ENCODE measurements around the gene PADI3. TPM values are rescaled to one million over a fixed set of nuclear protein-coding genes. Genes with fewer than 3 reads are reported as not detected.

The PADI3 gene
- total RNA-seq, 3 donors from 2014 or later: not detected

DNA sequence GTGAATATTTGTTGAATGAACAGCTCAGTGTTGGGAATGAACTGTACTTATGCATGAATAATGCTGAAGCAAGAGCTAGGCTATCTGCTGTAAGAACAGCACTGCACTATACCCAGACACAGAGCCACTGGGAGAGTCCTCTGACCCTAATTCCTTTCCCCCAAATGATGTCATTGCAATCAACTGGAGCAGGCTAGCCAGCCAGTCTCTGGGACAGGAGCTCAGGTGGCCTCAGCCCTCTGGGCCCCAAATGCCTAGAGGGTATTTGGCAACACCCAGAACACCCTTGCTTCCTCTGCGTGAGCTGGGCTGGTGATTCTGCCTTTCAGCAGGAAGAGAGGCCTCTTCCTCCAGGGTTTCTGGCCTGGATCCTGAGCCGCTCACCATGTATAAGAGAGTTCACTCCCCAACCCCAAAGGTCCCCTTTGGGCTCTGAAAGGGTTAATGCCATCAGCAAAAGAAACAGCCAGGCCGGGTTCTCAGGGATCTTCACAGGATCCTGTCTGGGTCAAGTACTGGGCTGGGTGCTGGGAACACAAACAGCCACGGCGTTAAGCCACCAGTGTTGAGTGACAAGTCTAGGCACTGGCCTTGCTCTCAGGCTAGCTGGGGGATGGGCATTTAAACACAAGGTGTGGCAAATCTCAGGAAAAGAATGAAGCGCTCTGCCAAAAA is 55.4 kb downstream of the PADI3 start:
- intact Hi-C loops (cut with DNase I; ENCODE audit: low total_unique reads): no loop called here
- Histone ChIP-seq H3K36me3 (no peaks in the 10 kb centered on the region), H3K9me3 (peaks cover 0 to 14% of the 10 kb centered on the region in 2 donors), H3K4me1 (no peaks in the 10 kb centered on the region), H3K27ac (no peak overlapping the region), H3K27me3 (no peaks in the 10 kb centered on the region), H3K4me3 (no peak overlapping the region)
- no peak for DNase-seq (ENCODE audit: low spot score in 2 of 2)
- TF ChIP-seq POLR2AphosphoS5 (IDR thresholded peaks at IDR 0.05) (no peak), POLR2A (IDR thresholded peaks at IDR 0.05) (no peak)
- TF ChIP-seq, protein P1, sequence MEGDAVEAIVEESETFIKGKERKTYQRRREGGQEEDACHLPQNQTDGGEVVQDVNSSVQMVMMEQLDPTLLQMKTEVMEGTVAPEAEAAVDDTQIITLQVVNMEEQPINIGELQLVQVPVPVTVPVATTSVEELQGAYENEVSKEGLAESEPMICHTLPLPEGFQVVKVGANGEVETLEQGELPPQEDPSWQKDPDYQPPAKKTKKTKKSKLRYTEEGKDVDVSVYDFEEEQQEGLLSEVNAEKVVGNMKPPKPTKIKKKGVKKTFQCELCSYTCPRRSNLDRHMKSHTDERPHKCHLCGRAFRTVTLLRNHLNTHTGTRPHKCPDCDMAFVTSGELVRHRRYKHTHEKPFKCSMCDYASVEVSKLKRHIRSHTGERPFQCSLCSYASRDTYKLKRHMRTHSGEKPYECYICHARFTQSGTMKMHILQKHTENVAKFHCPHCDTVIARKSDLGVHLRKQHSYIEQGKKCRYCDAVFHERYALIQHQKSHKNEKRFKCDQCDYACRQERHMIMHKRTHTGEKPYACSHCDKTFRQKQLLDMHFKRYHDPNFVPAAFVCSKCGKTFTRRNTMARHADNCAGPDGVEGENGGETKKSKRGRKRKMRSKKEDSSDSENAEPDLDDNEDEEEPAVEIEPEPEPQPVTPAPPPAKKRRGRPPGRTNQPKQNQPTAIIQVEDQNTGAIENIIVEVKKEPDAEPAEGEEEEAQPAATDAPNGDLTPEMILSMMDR (IDR thresholded peaks at IDR 0.05): no peak

DNA sequence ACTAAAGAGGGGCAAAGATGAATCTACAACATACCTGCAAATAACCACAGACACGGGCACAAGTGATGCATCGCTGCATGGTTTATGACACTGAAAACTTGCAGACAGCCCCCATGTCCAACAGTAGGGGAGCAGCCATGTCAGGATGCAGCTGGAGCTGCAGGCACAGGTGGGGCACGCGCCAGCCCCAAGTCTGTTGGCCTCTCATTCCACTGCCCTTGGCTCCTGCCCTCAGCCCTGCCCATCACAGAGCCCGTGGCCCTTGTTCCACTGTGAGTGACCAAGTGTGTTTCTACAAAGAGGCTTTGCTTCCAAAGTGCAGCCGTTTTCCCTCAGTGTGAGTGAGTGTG is 55.9 kb downstream of the PADI3 start:
- Histone ChIP-seq H3K27me3 (no peaks in the 10 kb centered on the region), H3K27ac (no peak overlapping the region), H3K4me3 (no peak overlapping the region), H3K4me1 (no peaks in the 10 kb centered on the region), H3K9me3 (peaks cover 0 to 14% of the 10 kb centered on the region in 2 donors), H3K36me3 (no peaks in the 10 kb centered on the region)
- TF ChIP-seq, protein P1 (IDR thresholded peaks at IDR 0.05): no peak
- TF ChIP-seq POLR2AphosphoS5 (IDR thresholded peaks at IDR 0.05) (no peak), POLR2A (IDR thresholded peaks at IDR 0.05) (no peak)
- DNase-seq (ENCODE audit: low spot score in 2 of 2): no peak
- intact Hi-C loops (cut with DNase I; ENCODE audit: low total_unique reads): no loop called here

DNA sequence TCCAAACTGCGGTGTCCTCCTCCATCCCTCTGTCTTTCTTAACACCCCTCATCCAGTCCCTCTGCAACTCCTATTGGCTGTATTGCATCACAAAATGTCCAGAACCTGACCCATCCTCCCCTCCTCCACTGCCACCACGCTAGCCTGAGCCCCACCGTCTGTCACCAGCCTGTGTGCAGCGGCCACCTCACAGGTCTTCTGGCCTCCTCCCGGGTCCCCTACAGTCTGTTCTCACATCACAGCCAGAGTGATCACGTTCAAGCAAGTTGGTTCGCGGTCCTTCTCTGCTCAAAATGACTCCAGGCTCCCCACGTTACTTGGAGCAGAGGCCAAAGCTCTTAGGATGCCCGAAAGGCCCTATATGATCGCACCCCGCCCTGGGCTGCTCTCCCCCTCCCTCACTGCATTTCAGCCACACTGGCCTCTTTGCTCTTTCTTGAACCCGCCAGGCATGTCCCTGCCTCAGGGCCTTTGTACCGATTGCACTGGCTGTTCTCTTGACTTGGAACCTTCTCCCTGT is 56.7 kb downstream of the PADI3 start:
- Histone ChIP-seq H3K9me3 (peaks cover 0 to 14% of the 10 kb centered on the region in 2 donors), H3K4me1 (no peaks in the 10 kb centered on the region), H3K27me3 (no peaks in the 10 kb centered on the region), H3K36me3 (no peaks in the 10 kb centered on the region), H3K4me3 (no peak overlapping the region), H3K27ac (no peak overlapping the region)
- intact Hi-C loops (cut with DNase I; ENCODE audit: low total_unique reads): no loop called here
- no peak for DNase-seq (ENCODE audit: low spot score in 2 of 2)
- TF ChIP-seq POLR2AphosphoS5 (IDR thresholded peaks at IDR 0.05) (no peak), POLR2A (IDR thresholded peaks at IDR 0.05) (no peak)
- TF ChIP-seq, protein P1 (IDR thresholded peaks at IDR 0.05): no peak

DNA sequence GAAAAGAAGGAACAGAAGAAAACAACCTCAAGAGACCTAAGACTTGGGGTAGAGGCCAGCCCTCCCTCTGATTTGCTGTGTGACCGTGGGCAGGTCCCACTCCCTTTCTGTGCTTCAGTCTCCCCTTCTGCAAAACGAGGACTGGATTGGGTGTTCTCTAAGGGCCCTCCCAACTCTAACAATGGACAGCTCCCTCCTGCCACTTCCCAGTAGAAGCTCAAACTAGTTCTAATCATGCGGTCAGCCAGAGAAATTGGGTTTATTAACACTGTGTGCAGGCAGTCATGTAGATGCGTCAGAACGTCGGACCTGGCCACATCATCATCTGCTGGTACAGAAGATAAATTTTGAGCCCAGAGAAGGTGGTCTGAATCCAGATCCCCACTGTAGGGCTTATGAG is 57.5 kb downstream of the PADI3 start:
- no peak for TF ChIP-seq POLR2AphosphoS5 (IDR thresholded peaks at IDR 0.05)
- TF ChIP-seq POLR2A (IDR thresholded peaks at IDR 0.05): no peak
- TF ChIP-seq, protein P1 (IDR thresholded peaks at IDR 0.05): no peak
- Histone ChIP-seq H3K36me3 (no peaks in the 10 kb centered on the region), H3K4me3 (no peak overlapping the region), H3K27me3 (no peaks in the 10 kb centered on the region), H3K9me3 (peaks cover 0 to 14% of the 10 kb centered on the region in 2 donors), H3K27ac (no peak overlapping the region), H3K4me1 (no peaks in the 10 kb centered on the region)
- no peak for DNase-seq (ENCODE audit: low spot score in 2 of 2)
- intact Hi-C loops (cut with DNase I; ENCODE audit: low total_unique reads): no loop called here

DNA sequence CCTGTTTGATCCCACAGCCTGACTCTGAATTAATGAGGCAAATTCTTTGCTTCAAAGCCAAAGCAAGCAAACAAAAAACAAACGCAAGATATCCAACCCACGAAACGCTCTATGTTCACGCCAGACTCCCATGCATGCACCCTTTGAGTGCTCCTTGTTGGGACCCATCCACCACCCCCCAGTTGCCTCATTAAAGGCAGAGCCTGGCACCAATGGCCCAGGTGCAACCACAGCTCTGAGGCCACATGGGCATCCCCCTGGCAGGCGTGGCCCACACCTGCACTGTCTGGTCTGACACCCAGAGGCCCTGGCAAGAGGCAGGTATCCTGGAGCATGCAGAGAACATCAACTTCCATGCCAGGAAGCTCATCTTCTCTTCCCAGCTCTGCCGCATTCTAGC is 58.0 kb downstream of the PADI3 start:
- TF ChIP-seq POLR2A (IDR thresholded peaks at IDR 0.05): no peak
- TF ChIP-seq, protein P1 (IDR thresholded peaks at IDR 0.05): no peak
- no peak for TF ChIP-seq POLR2AphosphoS5 (IDR thresholded peaks at IDR 0.05)
- Histone ChIP-seq H3K27ac (no peak overlapping the region), H3K9me3 (peaks cover 0 to 9% of the 10 kb centered on the region in 2 donors), H3K4me1 (no peaks in the 10 kb centered on the region), H3K4me3 (no peak overlapping the region), H3K27me3 (no peaks in the 10 kb centered on the region), H3K36me3 (no peaks in the 10 kb centered on the region)
- DNase-seq (ENCODE audit: low spot score in 2 of 2): no peak
- intact Hi-C loops (cut with DNase I; ENCODE audit: low total_unique reads): no loop called here

Measured in breast epithelium (tissue), 4 donors.